IMR-90 (cell line): ENCODE data around the gene EPB41L1.

Source experiments
- CEBPB ChIP-seq: IDR thresholded peaks from 2 replicates; pipeline ENCODE4 v1.6.1; 2012; ENCODE audit warnings: low read depth, low read length, improper control_type of control experiment
- FOS ChIP-seq: fragments of 150-350 bp; IDR thresholded peaks from 2 replicates; pipeline ENCODE4 v1.6.1; 2016; ENCODE audit warnings: low read depth, low read length
- MAZ ChIP-seq: IDR thresholded peaks from 2 replicates; pipeline ENCODE4 v1.6.1; 2012; ENCODE audit warnings: low read depth, mild to moderate bottlenecking, low read length, improper control_type of control experiment, moderate library complexity, borderline replicate concordance
- NFE2L2 ChIP-seq: fragments of 150-350 bp; IDR thresholded peaks from 2 replicates; pipeline ENCODE4 v1.6.1; 2016; ENCODE audit warnings: low read depth, mild to moderate bottlenecking, low read length
- POLR2A ChIP-seq: IDR thresholded peaks from 2 replicates; pipeline ENCODE4 v1.6.1; 2012; ENCODE audit warnings: mild to moderate bottlenecking, low read depth, low read length
- RAD21 ChIP-seq: IDR thresholded peaks from 2 replicates; pipeline ENCODE4 v1.6.1; 2012; ENCODE audit warnings: low read length, improper control_type of control experiment
- SMC3 ChIP-seq: fragments of 150-350 bp; IDR thresholded peaks from 2 replicates; pipeline ENCODE4 v1.6.1; 2016; ENCODE audit warnings: low read depth, mild to moderate bottlenecking, antibody characterized with exemption, low read length, moderate library complexity
- USF2 ChIP-seq: fragments of 150-350 bp; IDR thresholded peaks from 2 replicates; pipeline ENCODE4 v1.6.1; 2017; ENCODE audit warnings: mild to moderate bottlenecking, antibody characterized with exemption, low read length, low read depth
- TF ChIP-seq, protein P1 (sequence below): conservative IDR thresholded peaks from 2 replicates; pipeline ENCODE4 v1.5.1; 2012; ENCODE audit warnings: mild to moderate bottlenecking, low read depth, low read length, improper control_type of control experiment

DNA sequence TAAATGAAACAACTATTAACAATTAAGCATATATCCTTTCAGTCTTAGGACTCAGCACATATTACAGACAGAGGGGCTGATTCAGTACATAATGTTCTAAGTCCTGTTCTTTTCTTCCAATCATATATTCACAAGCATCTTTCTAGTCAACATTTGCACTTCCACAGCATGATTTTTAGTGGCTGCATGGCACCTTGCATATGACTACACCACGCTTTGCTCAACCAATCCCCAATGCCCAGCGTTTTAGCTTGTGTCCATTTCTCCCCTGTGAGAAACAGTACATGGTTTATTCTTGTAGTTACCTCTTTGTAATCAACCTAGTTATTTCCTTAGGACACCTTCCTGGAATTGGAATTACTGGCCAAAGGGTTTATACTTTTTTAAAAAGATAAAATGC lies 115.0 kb downstream of the EPB41L1 start:
- TF ChIP-seq, protein P1, sequence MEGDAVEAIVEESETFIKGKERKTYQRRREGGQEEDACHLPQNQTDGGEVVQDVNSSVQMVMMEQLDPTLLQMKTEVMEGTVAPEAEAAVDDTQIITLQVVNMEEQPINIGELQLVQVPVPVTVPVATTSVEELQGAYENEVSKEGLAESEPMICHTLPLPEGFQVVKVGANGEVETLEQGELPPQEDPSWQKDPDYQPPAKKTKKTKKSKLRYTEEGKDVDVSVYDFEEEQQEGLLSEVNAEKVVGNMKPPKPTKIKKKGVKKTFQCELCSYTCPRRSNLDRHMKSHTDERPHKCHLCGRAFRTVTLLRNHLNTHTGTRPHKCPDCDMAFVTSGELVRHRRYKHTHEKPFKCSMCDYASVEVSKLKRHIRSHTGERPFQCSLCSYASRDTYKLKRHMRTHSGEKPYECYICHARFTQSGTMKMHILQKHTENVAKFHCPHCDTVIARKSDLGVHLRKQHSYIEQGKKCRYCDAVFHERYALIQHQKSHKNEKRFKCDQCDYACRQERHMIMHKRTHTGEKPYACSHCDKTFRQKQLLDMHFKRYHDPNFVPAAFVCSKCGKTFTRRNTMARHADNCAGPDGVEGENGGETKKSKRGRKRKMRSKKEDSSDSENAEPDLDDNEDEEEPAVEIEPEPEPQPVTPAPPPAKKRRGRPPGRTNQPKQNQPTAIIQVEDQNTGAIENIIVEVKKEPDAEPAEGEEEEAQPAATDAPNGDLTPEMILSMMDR = no peak
- TF ChIP-seq SMC3 (no peak), FOS (no peak), POLR2A (no peak), CEBPB (no peak), RAD21 (no peak), MAZ (no peak), NFE2L2 (no peak), USF2 (no peak)
